ENCODE results near the gene NRG3. TPM values are rescaled to one million over a fixed set of nuclear protein-coding genes. Genes with fewer than 3 reads are reported as not detected.

NRG3 gene
- total RNA-seq, 1 experiment from 2014 or later: not detected

DNA sequence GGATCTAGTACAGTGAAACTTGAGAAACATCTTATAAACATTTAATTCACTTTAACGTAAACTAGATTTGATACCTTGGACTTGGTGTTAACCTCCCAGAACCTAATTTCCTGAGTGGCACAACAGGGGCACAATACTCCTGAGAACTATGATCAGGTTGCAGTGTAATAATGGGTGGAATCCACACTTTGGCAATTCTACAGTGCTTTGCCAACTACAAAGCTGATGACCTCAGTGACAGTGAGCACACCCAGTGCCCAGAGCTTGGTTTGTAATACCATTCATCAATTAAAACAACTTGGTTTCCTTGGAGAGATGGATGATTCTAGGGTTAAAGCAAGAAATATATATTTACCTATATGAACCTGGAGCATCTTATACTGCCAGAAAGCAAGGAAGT, 379.2 kb downstream of the NRG3 start:
- H3K27ac ChIP-seq (ENCODE audit: low read depth, low read length): no peak overlapping the region
- RAD21 ChIA-PET (ENCODE audit: low non-redundant PET in 1 of 2, low total read pairs in 2 of 2, uncharacterized antibody in 2 of 2, unreplicated experiment in 2 of 2): no interaction called here
- no peak overlapping the region for H3K4me3 ChIP-seq (replicated peaks in 1 of 2; ENCODE audit: low read depth in 1 of 2, low read length in 2 of 2)
- CTCF ChIA-PET: no interaction called here
- TF ChIP-seq CBX3 (IDR thresholded peaks at IDR 0.05; ENCODE audit: low read depth): no peak
- no peak for TF ChIP-seq RAD21 (IDR thresholded peaks at IDR 0.05; ENCODE audit: low read depth)
- H3K4me1 ChIP-seq (ENCODE audit: control insufficient read depth in 1 of 2, insufficient read depth in 2 of 2, low read length in 2 of 2): no peaks in the 10 kb centered on the region
- POLR2A ChIA-PET: no interaction called here
- H3K36me3 ChIP-seq (ENCODE audit: control insufficient read depth in 1 of 2, insufficient read depth in 2 of 2, low read length in 2 of 2): no peaks in the 10 kb centered on the region
- DNase-seq (ENCODE audit: low read depth, low spot score) (no peak), ATAC-seq (no peak)
- H3K27me3 ChIP-seq (ENCODE audit: insufficient read depth, low read length): no peaks in the 10 kb centered on the region
- H2AFZ ChIP-seq (ENCODE audit: low read depth, low read length, poor library complexity, severe bottlenecking): no peak overlapping the region
- H3K4me2 ChIP-seq (ENCODE audit: low read length): no peak overlapping the region
- no TSS peak for BruUV-seq (replicated peaks)
- no peaks in the 10 kb centered on the region for H3K79me2 ChIP-seq (ENCODE audit: insufficient read depth, low read length)
- H4K20me1 ChIP-seq (ENCODE audit: insufficient read depth): no peaks in the 10 kb centered on the region
- no peaks in the 10 kb centered on the region for H3K9me2 ChIP-seq (ENCODE audit: insufficient read depth)
- no peak overlapping the region for H3K9ac ChIP-seq (ENCODE audit: low read length)
- intact Hi-C loops (cut with micrococcal nuclease): no loop called here
- H3K9me3 ChIP-seq (ENCODE audit: control insufficient read depth in 1 of 2, insufficient read depth in 1 of 2, low read depth in 1 of 2, low read length in 2 of 2): peaks cover 7 to 24% of the 10 kb centered on the region in 2 experiments; a peak in 2 of 4 replicates

DNA sequence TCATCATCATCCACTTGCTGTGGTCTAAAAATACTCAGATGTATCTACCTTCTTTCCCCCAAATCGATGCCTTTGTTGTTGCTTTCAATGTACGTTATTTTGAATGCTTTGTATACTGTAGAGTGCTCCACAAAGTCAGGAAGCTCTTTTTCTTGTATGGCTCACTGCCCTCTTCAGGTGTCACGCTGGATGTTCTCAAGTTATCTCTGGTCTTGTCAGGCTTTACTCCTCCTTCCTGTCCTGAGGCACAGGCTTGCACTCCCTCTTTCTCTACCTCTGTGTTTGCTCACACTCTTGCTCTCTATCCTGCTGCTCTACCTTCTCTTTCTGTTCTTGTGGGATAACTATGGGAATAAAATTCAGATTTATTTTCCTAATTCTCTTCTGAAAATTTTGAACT, 381.3 kb downstream of the NRG3 start:
- H3K9me2 ChIP-seq (ENCODE audit: insufficient read depth): no peaks in the 10 kb centered on the region
- H3K79me2 ChIP-seq (ENCODE audit: insufficient read depth, low read length): no peaks in the 10 kb centered on the region
- H3K27ac ChIP-seq (ENCODE audit: low read depth, low read length): no peak overlapping the region
- no peak overlapping the region for H3K9ac ChIP-seq (ENCODE audit: low read length)
- POLR2A ChIA-PET: no interaction called here
- no TSS peak for BruUV-seq (replicated peaks)
- no peak overlapping the region for H3K4me3 ChIP-seq (replicated peaks in 1 of 2; ENCODE audit: low read depth in 1 of 2, low read length in 2 of 2)
- no peak for DNase-seq (ENCODE audit: low read depth, low spot score)
- no peak overlapping the region for H3K4me2 ChIP-seq (ENCODE audit: low read length)
- no peaks in the 10 kb centered on the region for H3K4me1 ChIP-seq (ENCODE audit: control insufficient read depth in 1 of 2, insufficient read depth in 2 of 2, low read length in 2 of 2)
- CTCF ChIA-PET: no interaction called here
- H2AFZ ChIP-seq (ENCODE audit: low read depth, low read length, poor library complexity, severe bottlenecking): no peak overlapping the region
- H4K20me1 ChIP-seq (ENCODE audit: insufficient read depth): no peaks in the 10 kb centered on the region
- ATAC-seq: no peak
- H3K36me3 ChIP-seq (ENCODE audit: control insufficient read depth in 1 of 2, insufficient read depth in 2 of 2, low read length in 2 of 2): no peaks in the 10 kb centered on the region
- RAD21 ChIA-PET (ENCODE audit: low non-redundant PET in 1 of 2, low total read pairs in 2 of 2, uncharacterized antibody in 2 of 2, unreplicated experiment in 2 of 2): no interaction called here
- intact Hi-C loops (cut with micrococcal nuclease): no loop called here
- H3K9me3 ChIP-seq (ENCODE audit: control insufficient read depth in 1 of 2, insufficient read depth in 1 of 2, low read depth in 1 of 2, low read length in 2 of 2): peaks cover 3 to 24% of the 10 kb centered on the region in 2 experiments; a peak in 2 of 4 replicates
- no peaks in the 10 kb centered on the region for H3K27me3 ChIP-seq (ENCODE audit: insufficient read depth, low read length)
- TF ChIP-seq FOSL1 (IDR thresholded peaks at IDR 0.05; ENCODE audit: low read depth) (no peak), CEBPB (IDR thresholded peaks at IDR 0.05; ENCODE audit: low read depth) (no peak), YY1 (IDR thresholded peaks at IDR 0.05; ENCODE audit: extremely low read depth, insufficient replicate concordance, low read depth, low read length) (no peak), JUND (IDR thresholded peaks at IDR 0.05) (no peak), SIN3A (IDR thresholded peaks at IDR 0.05; ENCODE audit: low read depth) (no peak), EGR1 (IDR thresholded peaks at IDR 0.05; ENCODE audit: low read depth) (no peak), POLR2A (IDR thresholded peaks at IDR 0.05; ENCODE audit: borderline replicate concordance, extremely low read depth, insufficient read depth, insufficient read length) (no peak), RAD21 (IDR thresholded peaks at IDR 0.05; ENCODE audit: low read depth) (no peak), TCF7L2 (IDR thresholded peaks at IDR 0.05; ENCODE audit: borderline replicate concordance, extremely low read depth, insufficient read depth, insufficient read length) (no peak), ZFX (IDR thresholded peaks at IDR 0.05) (no peak)
- TF ChIP-seq, protein P1, sequence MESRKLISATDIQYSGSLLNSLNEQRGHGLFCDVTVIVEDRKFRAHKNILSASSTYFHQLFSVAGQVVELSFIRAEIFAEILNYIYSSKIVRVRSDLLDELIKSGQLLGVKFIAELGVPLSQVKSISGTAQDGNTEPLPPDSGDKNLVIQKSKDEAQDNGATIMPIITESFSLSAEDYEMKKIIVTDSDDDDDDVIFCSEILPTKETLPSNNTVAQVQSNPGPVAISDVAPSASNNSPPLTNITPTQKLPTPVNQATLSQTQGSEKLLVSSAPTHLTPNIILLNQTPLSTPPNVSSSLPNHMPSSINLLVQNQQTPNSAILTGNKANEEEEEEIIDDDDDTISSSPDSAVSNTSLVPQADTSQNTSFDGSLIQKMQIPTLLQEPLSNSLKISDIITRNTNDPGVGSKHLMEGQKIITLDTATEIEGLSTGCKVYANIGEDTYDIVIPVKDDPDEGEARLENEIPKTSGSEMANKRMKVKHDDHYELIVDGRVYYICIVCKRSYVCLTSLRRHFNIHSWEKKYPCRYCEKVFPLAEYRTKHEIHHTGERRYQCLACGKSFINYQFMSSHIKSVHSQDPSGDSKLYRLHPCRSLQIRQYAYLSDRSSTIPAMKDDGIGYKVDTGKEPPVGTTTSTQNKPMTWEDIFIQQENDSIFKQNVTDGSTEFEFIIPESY (IDR thresholded peaks at IDR 0.05; ENCODE audit: extremely low read depth, insufficient replicate concordance, low read length): no peak
- TF ChIP-seq, protein P2, sequence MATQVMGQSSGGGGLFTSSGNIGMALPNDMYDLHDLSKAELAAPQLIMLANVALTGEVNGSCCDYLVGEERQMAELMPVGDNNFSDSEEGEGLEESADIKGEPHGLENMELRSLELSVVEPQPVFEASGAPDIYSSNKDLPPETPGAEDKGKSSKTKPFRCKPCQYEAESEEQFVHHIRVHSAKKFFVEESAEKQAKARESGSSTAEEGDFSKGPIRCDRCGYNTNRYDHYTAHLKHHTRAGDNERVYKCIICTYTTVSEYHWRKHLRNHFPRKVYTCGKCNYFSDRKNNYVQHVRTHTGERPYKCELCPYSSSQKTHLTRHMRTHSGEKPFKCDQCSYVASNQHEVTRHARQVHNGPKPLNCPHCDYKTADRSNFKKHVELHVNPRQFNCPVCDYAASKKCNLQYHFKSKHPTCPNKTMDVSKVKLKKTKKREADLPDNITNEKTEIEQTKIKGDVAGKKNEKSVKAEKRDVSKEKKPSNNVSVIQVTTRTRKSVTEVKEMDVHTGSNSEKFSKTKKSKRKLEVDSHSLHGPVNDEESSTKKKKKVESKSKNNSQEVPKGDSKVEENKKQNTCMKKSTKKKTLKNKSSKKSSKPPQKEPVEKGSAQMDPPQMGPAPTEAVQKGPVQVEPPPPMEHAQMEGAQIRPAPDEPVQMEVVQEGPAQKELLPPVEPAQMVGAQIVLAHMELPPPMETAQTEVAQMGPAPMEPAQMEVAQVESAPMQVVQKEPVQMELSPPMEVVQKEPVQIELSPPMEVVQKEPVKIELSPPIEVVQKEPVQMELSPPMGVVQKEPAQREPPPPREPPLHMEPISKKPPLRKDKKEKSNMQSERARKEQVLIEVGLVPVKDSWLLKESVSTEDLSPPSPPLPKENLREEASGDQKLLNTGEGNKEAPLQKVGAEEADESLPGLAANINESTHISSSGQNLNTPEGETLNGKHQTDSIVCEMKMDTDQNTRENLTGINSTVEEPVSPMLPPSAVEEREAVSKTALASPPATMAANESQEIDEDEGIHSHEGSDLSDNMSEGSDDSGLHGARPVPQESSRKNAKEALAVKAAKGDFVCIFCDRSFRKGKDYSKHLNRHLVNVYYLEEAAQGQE (IDR thresholded peaks at IDR 0.05; ENCODE audit: low read depth): no peak
- TF ChIP-seq, protein P3, sequence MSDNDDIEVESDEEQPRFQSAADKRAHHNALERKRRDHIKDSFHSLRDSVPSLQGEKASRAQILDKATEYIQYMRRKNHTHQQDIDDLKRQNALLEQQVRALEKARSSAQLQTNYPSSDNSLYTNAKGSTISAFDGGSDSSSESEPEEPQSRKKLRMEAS (IDR thresholded peaks at IDR 0.05): no peak
